ENCODE results near the gene CABP4. TPM values are rescaled to one million over a fixed set of nuclear protein-coding genes. Genes with fewer than 3 reads are reported as not detected.

Gene CABP4
- total and polyA plus RNA-seq, 2 donors (not counting 1 experiment from before 2014, with no cell fraction given) = 3.2 to 5.2 TPM

GRCh38 chr11:67437809-67438157, 17.4 kb upstream of the CABP4 start:
- Histone ChIP-seq H3K4me2 (replicated peaks; ENCODE audit: low read depth, low read length, poor library complexity, severe bottlenecking) (peak overlapping the region; percentile 99), H3K4me3 (ENCODE audit: control extremely low read depth in 1 of 5, extremely low read depth in 1 of 5, insufficient read depth in 1 of 5, low read depth in 2 of 5, low read length in 4 of 5) (peak overlapping the region; percentile 32 to 96 (median 86)), H3K27ac (ENCODE audit: low read length in 2 of 2) (peak overlapping the region; percentile 68 to 88), H3K36me3 (replicated peaks in 1 of 2; ENCODE audit: control extremely low read depth in 1 of 2, control insufficient read depth in 1 of 2, extremely low read depth in 1 of 2, insufficient read depth in 2 of 2, low read length in 1 of 2) (peaks cover 0 to 35% of the 10 kb centered on the region in 2 experiments), H3K9ac (ENCODE audit: low read length) (peak overlapping the region; percentile 82), H3K4me1 (ENCODE audit: control insufficient read depth in 2 of 2, insufficient read depth in 2 of 2, low read length in 2 of 2) (peaks cover 73 to 90% of the 10 kb centered on the region in 2 donors), H4K20me1 (ENCODE audit: control insufficient read depth, insufficient read depth, low read length, poor library complexity, severe bottlenecking) (peaks cover 64% of the 10 kb centered on the region), H3K9me3 (ENCODE audit: control extremely low read depth in 1 of 3, control insufficient read depth in 2 of 3, insufficient read depth in 1 of 3, low read length in 2 of 3) (peaks cover 0 to 3% (median 0%) of the 10 kb centered on the region in 3 donors), H3K79me2 (ENCODE audit: control insufficient read depth, insufficient read depth, low read length) (peaks cover 67% of the 10 kb centered on the region), H2AFZ (ENCODE audit: insufficient read depth, low read depth, low read length, poor library complexity, severe bottlenecking) (no peak overlapping the region), H3K27me3 (replicated peaks in 1 of 4; ENCODE audit: control extremely low read depth in 1 of 4, control insufficient read depth in 3 of 4, insufficient read depth in 4 of 4, low read length in 3 of 4) (no peaks in the 10 kb centered on the region)
- Mint-ChIP-seq H3K4me3 (peak overlapping the region; percentile 88), H3K9me3 (ENCODE audit: insufficient read depth) (no peaks in the 10 kb centered on the region), H3K4me1 (peaks cover 89% of the 10 kb centered on the region), H3K27ac (peak overlapping the region; percentile 98), H3K27me3 (no peaks in the 10 kb centered on the region)
- intact Hi-C loops (cut with micrococcal nuclease) = loop anchor here (1.0 to 2.0 kb wide), 6 partner anchors 17 to 69 kb away; partner anchors contain the start of genes AIP and TMEM134
- ChIA-PET CTCF (interaction anchor here (0.9 to 4.4 kb wide), 18 partner anchors 9 to 87 kb away, joined by 3 to 63 read pairs (median 8); partner anchors contain the start of genes CABP4, GPR152, PITPNM1 and PPP1CA), POLR2A (interaction anchor here (0.7 to 9.5 kb wide), 23 partner anchors 8 to 198 kb away, joined by 3 to 215 read pairs (median 11); partner anchors contain the start of genes AIP, ANKRD13D, CABP4 and CLCF1)
- ATAC-seq (ENCODE audit: low read depth) = no peak
- no peak for DNase-seq
- WGBS (ENCODE audit: insufficient coverage) = 43% methylated on average over 2 of the region's 3 CpGs
- TF ChIP-seq CTCF (IDR thresholded peaks at IDR 0.05) (no peak), EZH2 (IDR thresholded peaks at IDR 0.05; ENCODE audit: borderline replicate concordance, insufficient read depth, low read depth, low read length, poor library complexity, severe bottlenecking) (no peak)

All from B cell (primary cell).